H1 (cell line): ENCODE measurements around the gene KIF26B. TPM values are rescaled to one million over a fixed set of nuclear protein-coding genes. Genes with fewer than 3 reads are reported as not detected.

Experiments
- CTCF ChIA-PET: fragments of 300-600 bp; sonication (Branson Sonifier 250); formaldehyde crosslinking; loops from one replicate; lab custom pipeline; 2021; ENCODE audit not compliant: partially characterized antibody; lab: Charles Lee
- POLR2A ChIA-PET: fragments of 300-600 bp; sonication (Branson Sonifier 250); formaldehyde crosslinking; loops from one replicate; lab custom pipeline; 2021; ENCODE audit warnings: inconsistent platforms; ENCODE audit not compliant: partially characterized antibody; lab: Charles Lee
- DNase-seq, 2 experiments: peaks; one replicate each; pipeline versions ENCODE4 v3.0.0 to v3.0.0-alpha.2; 2010 to 2022; ENCODE audit warnings: low spot score in 2 of 2, low read depth in 1 of 2, mixed read lengths in 1 of 2
- FAIRE-seq: peaks from 2 replicates; lab custom pipeline; 2011; peaks lifted over from hg19 to GRCh38; lab: Jason Lieb, UNC
- H2AFZ ChIP-seq: 2 replicates; pipeline ENCODE4 v1.8.1; 2012; ENCODE audit warnings: low read length, inconsistent platforms
- H2AK5ac ChIP-seq: 2 replicates; pipeline ENCODE4 v1.6.1; 2013; ENCODE audit warnings: low read depth, low read length
- H2BK120ac ChIP-seq: replicated peaks from 2 replicates; pipeline ENCODE3; 2013; ENCODE audit warnings: low read depth, low read length, inconsistent platforms
- H2BK12ac ChIP-seq: 2 replicates; pipeline ENCODE4 v1.6.1; 2013; ENCODE audit warnings: low read depth, low read length
- H2BK15ac ChIP-seq: 2 replicates; pipeline ENCODE4 v1.6.1; 2013; ENCODE audit warnings: low read length
- H2BK20ac ChIP-seq: 2 replicates; pipeline ENCODE4 v1.6.1; 2013; ENCODE audit warnings: low read length
- H2BK5ac ChIP-seq: 2 replicates; pipeline ENCODE4 v1.6.1; 2013; ENCODE audit warnings: low read depth, low read length
- H3K14ac ChIP-seq: 2 replicates; pipeline ENCODE4 v1.6.1; 2013; ENCODE audit warnings: inconsistent platforms; ENCODE audit not compliant: insufficient read length
- H3K18ac ChIP-seq: 2 replicates; pipeline ENCODE4 v1.6.1; 2013; ENCODE audit warnings: low read length; ENCODE audit errors: extremely low read depth
- H3K23ac ChIP-seq: 2 replicates; pipeline ENCODE4 v1.6.1; 2013; ENCODE audit warnings: inconsistent platforms; ENCODE audit not compliant: insufficient read length
- H3K23me2 ChIP-seq: 2 replicates; pipeline ENCODE4 v1.6.1; 2013; ENCODE audit warnings: low read depth, low read length
- H3K27ac ChIP-seq: 2 replicates; pipeline ENCODE4 v1.6.1; 2011; ENCODE audit warnings: low read depth, low read length, inconsistent platforms
- H3K27me3 ChIP-seq, 4 experiments: replicated peaks in 1 of 4; 1 replicate in 1 of 4; 2 replicates in 3 of 4; pipeline versions ENCODE4 v1.6.1 to v1.8.1; 2011 to 2013; ENCODE audit warnings: low read length in 3 of 4, mild to moderate bottlenecking in 3 of 4, inconsistent platforms in 2 of 4, mixed read lengths in 2 of 4, moderate library complexity in 1 of 4; ENCODE audit not compliant: control insufficient read depth in 3 of 4, insufficient read depth in 3 of 4; ENCODE audit errors: extremely low read depth in 1 of 4
- H3K36me3 ChIP-seq, 4 experiments: 2 replicates each; pipeline versions ENCODE4 v1.6.1 to v1.8.1; 2011 to 2013; ENCODE audit warnings: mild to moderate bottlenecking in 4 of 4, low read length in 3 of 4, moderate library complexity in 2 of 4, control low read depth in 1 of 4, inconsistent platforms in 1 of 4; ENCODE audit not compliant: insufficient read depth in 4 of 4, control insufficient read depth in 2 of 4
- H3K4ac ChIP-seq: replicated peaks from 2 replicates; pipeline ENCODE3; 2013; ENCODE audit warnings: low read length, low read depth, mixed read lengths, inconsistent platforms; ENCODE audit not compliant: insufficient read length
- H3K4me1 ChIP-seq, 4 experiments: replicated peaks in 1 of 4; 1 replicate in 1 of 4; 2 replicates in 3 of 4; pipeline versions ENCODE4 v1.6.1 to v1.8.1; 2011 to 2013; ENCODE audit warnings: low read length in 3 of 4, inconsistent platforms in 2 of 4, mixed read lengths in 1 of 4; ENCODE audit not compliant: insufficient read depth in 4 of 4, control insufficient read depth in 3 of 4
- H3K4me2 ChIP-seq, 2 experiments: 2 replicates each; pipeline versions ENCODE4 v1.6.1 to v1.8.1; 2011 to 2013; ENCODE audit warnings: low read depth in 2 of 2, low read length in 2 of 2, control low read depth in 1 of 2, inconsistent platforms in 1 of 2, mild to moderate bottlenecking in 1 of 2; ENCODE audit not compliant: insufficient read depth in 1 of 2
- H3K4me3 ChIP-seq, 4 experiments: fragments of 200-600, 300-600 bp in 1 of 4; sonication (generic), shearing (Covaris generic), sonication (Bioruptor Twin) in 1 of 4; 2 replicates each; pipeline versions ENCODE4 v1.5.1 to v1.8.1; 2011 to 2016; ENCODE audit warnings: low read length in 4 of 4, low read depth in 3 of 4, control low read depth in 2 of 4, inconsistent platforms in 2 of 4, mild to moderate bottlenecking in 2 of 4, mixed read lengths in 1 of 4, moderate library complexity in 1 of 4; ENCODE audit not compliant: insufficient read depth in 2 of 4; ENCODE audit errors: extremely low read depth in 1 of 4
- H3K56ac ChIP-seq: replicated peaks from 2 replicates; pipeline ENCODE3; 2013; ENCODE audit warnings: low read depth, mild to moderate bottlenecking, mixed read lengths, low read length, inconsistent platforms; ENCODE audit not compliant: insufficient read length
- H3K79me1 ChIP-seq: 2 replicates; pipeline ENCODE4 v1.6.1; 2013; ENCODE audit warnings: low read depth, low read length, control low read depth
- H3K79me2 ChIP-seq, 2 experiments: 2 replicates each; pipeline versions ENCODE4 v1.6.1 to v1.8.1; 2012 to 2013; ENCODE audit warnings: low read length in 2 of 2, mild to moderate bottlenecking in 2 of 2, inconsistent platforms in 1 of 2; ENCODE audit not compliant: insufficient read depth in 2 of 2, control insufficient read depth in 1 of 2
- H3K9ac ChIP-seq, 4 experiments: replicated peaks in 1 of 4; 1 replicate in 1 of 4; 2 replicates in 3 of 4; pipeline versions ENCODE4 v1.6.1 to v1.8.1; 2011 to 2013; ENCODE audit warnings: low read depth in 3 of 4, low read length in 3 of 4, control low read depth in 2 of 4, mild to moderate bottlenecking in 2 of 4, moderate library complexity in 2 of 4, inconsistent platforms in 1 of 4; ENCODE audit errors: extremely low read depth in 1 of 4
- H3K9me3 ChIP-seq, 2 experiments: 2 replicates each; pipeline versions ENCODE4 v1.6.1 to v1.8.1; 2012 to 2013; ENCODE audit warnings: mild to moderate bottlenecking in 2 of 2, moderate library complexity in 2 of 2, control low read depth in 1 of 2, inconsistent platforms in 1 of 2, low read depth in 1 of 2, low read length in 1 of 2, mixed read lengths in 1 of 2; ENCODE audit not compliant: insufficient read depth in 2 of 2
- H4K20me1 ChIP-seq, 2 experiments: replicated peaks in 1 of 2; 2 replicates each; pipeline versions ENCODE3 to v1.8.1; 2011 to 2013; ENCODE audit warnings: inconsistent platforms in 2 of 2, low read length in 2 of 2, mild to moderate bottlenecking in 1 of 2; ENCODE audit not compliant: insufficient read depth in 2 of 2, control insufficient read depth in 1 of 2
- H4K5ac ChIP-seq: 2 replicates; pipeline ENCODE4 v1.6.1; 2013; ENCODE audit warnings: low read length, low read depth, mixed read lengths, inconsistent platforms; ENCODE audit not compliant: insufficient read length
- H4K8ac ChIP-seq: 2 replicates; pipeline ENCODE4 v1.8.0; 2013; ENCODE audit warnings: mild to moderate bottlenecking, moderate library complexity, low read length, inconsistent platforms; ENCODE audit not compliant: insufficient read depth; ENCODE audit errors: extremely low read depth
- H4K91ac ChIP-seq: replicated peaks from 2 replicates; pipeline ENCODE3; 2013; ENCODE audit warnings: low read length, mixed read lengths, inconsistent platforms; ENCODE audit not compliant: insufficient read length
- BCL11A ChIP-seq, 2 experiments: IDR thresholded peaks; one replicate each; pipeline ENCODE4 v1.6.1; 2011; ENCODE audit warnings: low read depth in 2 of 2, low read length in 2 of 2, mild to moderate bottlenecking in 2 of 2
- CHD1 ChIP-seq: IDR thresholded peaks from 2 replicates; pipeline ENCODE4 v1.6.1; 2012; ENCODE audit warnings: low read depth, low read length, improper control_type of control experiment
- NANOG ChIP-seq: IDR thresholded peaks from 2 replicates; pipeline ENCODE4 v1.6.1; 2011; ENCODE audit warnings: low read length, low read depth, mild to moderate bottlenecking, inconsistent platforms; ENCODE audit not compliant: insufficient read depth, poor library complexity, severe bottlenecking
- PHF8 ChIP-seq: fragments of 200-600 bp; sonication (generic); conservative IDR thresholded peaks from 2 replicates; pipeline ENCODE4 v1.7.1; 2012; ENCODE audit warnings: low read depth, mild to moderate bottlenecking, inconsistent platforms, low read length, moderate library complexity
- POLR2A ChIP-seq, 2 experiments: IDR thresholded peaks; 1 replicate in 1 of 2; 2 replicates in 1 of 2; pipeline ENCODE4 v1.6.1; 2011; ENCODE audit warnings: low read depth in 2 of 2, low read length in 2 of 2, mild to moderate bottlenecking in 2 of 2; ENCODE audit errors: control extremely low read depth in 1 of 2
- RXRA ChIP-seq: IDR thresholded peaks from 2 replicates; pipeline ENCODE4 v1.6.1; 2011; ENCODE audit warnings: low read depth, mild to moderate bottlenecking, low read length, moderate library complexity; ENCODE audit not compliant: insufficient read depth
- WGBS, 2 experiments: shearing (Covaris generic) in 1 of 2; methylation state at CpG; one replicate each; pipeline versions ENCODE4 v1.1.6 to v1.1.7; 2013 to 2015; ENCODE audit warnings: low lambda C conversion rate in 2 of 2, mixed read lengths in 2 of 2, inconsistent platforms in 1 of 2, low coverage in 1 of 2, missing lambda C conversion rate in 1 of 2; ENCODE audit not compliant: insufficient replicate concordance in 2 of 2, insufficient coverage in 1 of 2, insufficient read length in 1 of 2; ENCODE audit errors: extremely low coverage in 1 of 2, missing lambda C conversion rate in 1 of 2; 5-methylcytosine and 5-hydroxymethylcytosine counted together
- polyA plus RNA-seq, 7 experiments: library from polyadenylated mRNA; depleted of rRNA in 3 of 7; stranded (reverse) in 5 of 7; unstranded in 2 of 7; fragments of >200 nt in 5 of 7; fragments of 200-250 nt in 2 of 7; gene quantifications; 1 replicate in 5 of 7; 2 replicates in 1 of 7; 4 replicates in 1 of 7; pipeline versions ENCODE4 v1.2.1 to v1.2.3, GENCODE V29; 2011 to 2013; ENCODE audit warnings: missing spikeins in 2 of 7, mixed read lengths in 2 of 7
- total RNA-seq: library from RNA; stranded (reverse); fragmentation: NEBNext Ultra II Directional; extraction: Animal tissue kit (Norgen Biotek cat#: 25700); gene quantifications from 2 replicates; pipeline ENCODE4 v1.2.1, GENCODE V29; 2021
- TF ChIP-seq, protein P1 (sequence below): IDR thresholded peaks from 2 replicates; pipeline ENCODE4 v1.6.1; 2012; ENCODE audit warnings: low read length, inconsistent platforms
- TF ChIP-seq, protein P2 (sequence below): IDR thresholded peaks from 2 replicates; pipeline ENCODE4 v1.6.1; 2011; ENCODE audit warnings: low read depth, mild to moderate bottlenecking, low read length; ENCODE audit not compliant: insufficient read depth

Gene KIF26B
- total and polyA plus RNA-seq, 2 of the 8 experiments (the other 6 are each of a cell fraction or from before 2014, with no cell fraction given), result 0.06 to 0.28 TPM

DNA sequence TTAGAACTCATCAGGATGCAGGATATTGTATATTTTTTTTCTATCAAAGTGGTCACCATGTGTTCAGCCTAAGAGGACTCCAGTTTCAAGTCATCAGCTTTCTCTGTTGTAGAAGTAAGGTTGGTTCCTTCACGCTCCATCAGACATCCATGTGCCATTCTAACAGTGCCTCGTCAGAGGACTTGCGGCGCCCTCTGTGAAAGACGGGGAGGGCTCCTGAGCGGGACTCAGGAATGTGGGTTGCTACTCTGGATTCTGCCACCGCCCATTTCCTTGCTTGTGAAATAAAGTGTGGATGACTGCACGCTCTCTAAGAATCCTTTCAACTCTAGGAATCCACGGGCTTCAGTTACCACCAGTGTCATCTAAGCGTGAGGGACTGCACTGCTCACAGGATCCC lies 593.5 kb downstream of the KIF26B start:
- Histone ChIP-seq H3K79me1 (no peaks in the 10 kb centered on the region), H3K14ac (no peak overlapping the region), H4K5ac (no peak overlapping the region), H3K4me1 (peaks cover 0 to 4% (median 2%) of the 10 kb centered on the region in 4 experiments; a peak in 4 of 7 replicates), H3K56ac (no peak overlapping the region), H4K20me1 (no peaks in the 10 kb centered on the region), H4K91ac (no peak overlapping the region), H3K9ac (no peak overlapping the region), H2BK15ac (no peak overlapping the region), H2BK120ac (no peak overlapping the region), H3K4me2 (no peak overlapping the region), H2AK5ac (no peak overlapping the region), H3K27me3 (no peaks in the 10 kb centered on the region), H3K4ac (no peak overlapping the region), H2BK12ac (no peak overlapping the region), H3K18ac (no peak overlapping the region), H3K9me3 (no peaks in the 10 kb centered on the region), H3K23ac (no peak overlapping the region), H3K36me3 (peaks cover 0 to 2% (median 0%) of the 10 kb centered on the region in 4 experiments; a peak in 1 of 8 replicates), H3K79me2 (no peaks in the 10 kb centered on the region), H2BK20ac (no peak overlapping the region), H3K27ac (no peak overlapping the region), H3K4me3 (no peak overlapping the region), H3K23me2 (no peaks in the 10 kb centered on the region), H4K8ac (no peak overlapping the region; the same call in 1 of the 2 replicates), H2BK5ac (no peak overlapping the region), H2AFZ (no peak overlapping the region)
- ChIA-PET CTCF (interaction anchor here (1.5 kb wide), 1 partner anchor 29 kb away, joined by 3 read pairs; no protein-coding TSS in a partner anchor), POLR2A (no interaction called here)
- 88% methylated on average over 10 of the region's 10 CpGs; no CpG with 5 or more reads in 1 of the 2 experiments for WGBS, 2 experiments
- no peak for DNase-seq
- FAIRE-seq, result no peak
- TF ChIP-seq NANOG (no peak), RXRA (no peak), CHD1 (no peak), PHF8 (no peak), POLR2A (IDR thresholded peaks at IDR 0.05; ENCODE audit: control extremely low read depth in 1 of 2, low read depth in 2 of 2, low read length in 2 of 2) (no peak), BCL11A (IDR thresholded peaks at IDR 0.05; ENCODE audit: low read depth in 2 of 2, low read length in 2 of 2) (no peak)
- TF ChIP-seq, protein P1, sequence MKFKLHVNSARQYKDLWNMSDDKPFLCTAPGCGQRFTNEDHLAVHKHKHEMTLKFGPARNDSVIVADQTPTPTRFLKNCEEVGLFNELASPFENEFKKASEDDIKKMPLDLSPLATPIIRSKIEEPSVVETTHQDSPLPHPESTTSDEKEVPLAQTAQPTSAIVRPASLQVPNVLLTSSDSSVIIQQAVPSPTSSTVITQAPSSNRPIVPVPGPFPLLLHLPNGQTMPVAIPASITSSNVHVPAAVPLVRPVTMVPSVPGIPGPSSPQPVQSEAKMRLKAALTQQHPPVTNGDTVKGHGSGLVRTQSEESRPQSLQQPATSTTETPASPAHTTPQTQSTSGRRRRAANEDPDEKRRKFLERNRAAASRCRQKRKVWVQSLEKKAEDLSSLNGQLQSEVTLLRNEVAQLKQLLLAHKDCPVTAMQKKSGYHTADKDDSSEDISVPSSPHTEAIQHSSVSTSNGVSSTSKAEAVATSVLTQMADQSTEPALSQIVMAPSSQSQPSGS, result no peak
- TF ChIP-seq, protein P2, sequence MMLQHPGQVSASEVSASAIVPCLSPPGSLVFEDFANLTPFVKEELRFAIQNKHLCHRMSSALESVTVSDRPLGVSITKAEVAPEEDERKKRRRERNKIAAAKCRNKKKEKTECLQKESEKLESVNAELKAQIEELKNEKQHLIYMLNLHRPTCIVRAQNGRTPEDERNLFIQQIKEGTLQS, result no peak
